SK-N-SH (cell line): ENCODE results near the gene CHST13.

Experiments used
- EP300 ChIP-seq, 2 experiments: IDR thresholded peaks; 2 replicates each; pipeline versions ENCODE4 v1.4.0 to v1.6.1; 2012; ENCODE audit warnings: borderline replicate concordance in 1 of 2, low read depth in 1 of 2, low read length in 1 of 2
- FOXM1 ChIP-seq: IDR thresholded peaks from 2 replicates; pipeline ENCODE4 v1.4.0; 2012; ENCODE audit warnings: low read depth, mild to moderate bottlenecking
- GATA2 ChIP-seq: sonication (generic); formaldehyde crosslinking; IDR thresholded peaks from 2 replicates; pipeline ENCODE4 v1.5.0; 2020; ENCODE audit warnings: mild to moderate bottlenecking, missing genetic modification reagents
- MEF2A ChIP-seq: IDR thresholded peaks from 2 replicates; pipeline ENCODE4 v1.4.0; 2012; ENCODE audit warnings: low read depth, borderline replicate concordance
- RAD21 ChIP-seq: IDR thresholded peaks from 2 replicates; pipeline ENCODE4 v1.6.1; 2012; ENCODE audit warnings: mild to moderate bottlenecking, low read length
- RCOR1 ChIP-seq: fragments of 150-350 bp; IDR thresholded peaks from 2 replicates; pipeline ENCODE4 v1.6.1; 2017; ENCODE audit warnings: antibody characterized with exemption, low read length
- TF ChIP-seq, protein P1 (sequence below): fragments of 200-600 bp; sonication (generic); IDR thresholded peaks from 2 replicates; pipeline ENCODE4 v1.6.1; 2017; ENCODE audit warnings: antibody characterized with exemption, mild to moderate bottlenecking, moderate library complexity
- TF ChIP-seq, protein P2 (sequence below): fragments of 150-350 bp; IDR thresholded peaks from 2 replicates; pipeline ENCODE4 v1.6.1; 2016; ENCODE audit warnings: mild to moderate bottlenecking, low read depth, low read length
- TF ChIP-seq, protein P3 (sequence below): IDR thresholded peaks from 2 replicates; pipeline ENCODE4 v1.4.0; 2012; ENCODE audit warnings: low read depth

DNA sequence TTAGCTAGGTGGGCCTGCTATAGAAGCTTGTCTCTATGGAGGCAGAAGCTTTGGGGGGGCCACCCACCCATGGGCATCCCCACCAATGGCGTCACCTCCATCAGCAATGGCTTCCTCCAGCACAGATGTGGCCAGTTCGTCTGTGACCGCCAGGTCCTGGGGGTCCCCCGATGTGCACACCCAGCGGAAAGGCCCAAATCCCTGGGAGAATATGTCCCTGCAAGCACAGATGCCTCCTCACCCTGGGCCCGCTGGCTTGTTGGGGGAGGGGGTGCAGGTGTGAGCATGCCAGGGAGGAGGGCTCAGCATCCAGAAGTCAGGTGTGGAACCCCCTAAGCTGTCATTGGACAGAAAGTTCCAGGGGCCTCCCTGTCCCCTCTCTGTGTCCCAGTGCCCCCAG, 26.0 kb upstream of the CHST13 start:
- no peak for TF ChIP-seq MEF2A
- TF ChIP-seq, protein P1, sequence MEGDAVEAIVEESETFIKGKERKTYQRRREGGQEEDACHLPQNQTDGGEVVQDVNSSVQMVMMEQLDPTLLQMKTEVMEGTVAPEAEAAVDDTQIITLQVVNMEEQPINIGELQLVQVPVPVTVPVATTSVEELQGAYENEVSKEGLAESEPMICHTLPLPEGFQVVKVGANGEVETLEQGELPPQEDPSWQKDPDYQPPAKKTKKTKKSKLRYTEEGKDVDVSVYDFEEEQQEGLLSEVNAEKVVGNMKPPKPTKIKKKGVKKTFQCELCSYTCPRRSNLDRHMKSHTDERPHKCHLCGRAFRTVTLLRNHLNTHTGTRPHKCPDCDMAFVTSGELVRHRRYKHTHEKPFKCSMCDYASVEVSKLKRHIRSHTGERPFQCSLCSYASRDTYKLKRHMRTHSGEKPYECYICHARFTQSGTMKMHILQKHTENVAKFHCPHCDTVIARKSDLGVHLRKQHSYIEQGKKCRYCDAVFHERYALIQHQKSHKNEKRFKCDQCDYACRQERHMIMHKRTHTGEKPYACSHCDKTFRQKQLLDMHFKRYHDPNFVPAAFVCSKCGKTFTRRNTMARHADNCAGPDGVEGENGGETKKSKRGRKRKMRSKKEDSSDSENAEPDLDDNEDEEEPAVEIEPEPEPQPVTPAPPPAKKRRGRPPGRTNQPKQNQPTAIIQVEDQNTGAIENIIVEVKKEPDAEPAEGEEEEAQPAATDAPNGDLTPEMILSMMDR: no peak
- TF ChIP-seq GATA2 (CRISPR knock-in tag): no peak
- TF ChIP-seq, protein P2, sequence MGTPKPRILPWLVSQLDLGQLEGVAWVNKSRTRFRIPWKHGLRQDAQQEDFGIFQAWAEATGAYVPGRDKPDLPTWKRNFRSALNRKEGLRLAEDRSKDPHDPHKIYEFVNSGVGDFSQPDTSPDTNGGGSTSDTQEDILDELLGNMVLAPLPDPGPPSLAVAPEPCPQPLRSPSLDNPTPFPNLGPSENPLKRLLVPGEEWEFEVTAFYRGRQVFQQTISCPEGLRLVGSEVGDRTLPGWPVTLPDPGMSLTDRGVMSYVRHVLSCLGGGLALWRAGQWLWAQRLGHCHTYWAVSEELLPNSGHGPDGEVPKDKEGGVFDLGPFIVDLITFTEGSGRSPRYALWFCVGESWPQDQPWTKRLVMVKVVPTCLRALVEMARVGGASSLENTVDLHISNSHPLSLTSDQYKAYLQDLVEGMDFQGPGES: no peak
- TF ChIP-seq, protein P3, sequence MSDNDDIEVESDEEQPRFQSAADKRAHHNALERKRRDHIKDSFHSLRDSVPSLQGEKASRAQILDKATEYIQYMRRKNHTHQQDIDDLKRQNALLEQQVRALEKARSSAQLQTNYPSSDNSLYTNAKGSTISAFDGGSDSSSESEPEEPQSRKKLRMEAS: no peak
- no peak for TF ChIP-seq RCOR1
- TF ChIP-seq RAD21: no peak
- no peak for TF ChIP-seq FOXM1
- TF ChIP-seq EP300 (IDR thresholded peaks at IDR 0.05; ENCODE audit: borderline replicate concordance in 1 of 2, low read depth in 1 of 2, low read length in 1 of 2): no peak
